Measurements from ENCODE around the gene TIMMDC1. TPM values are rescaled to one million over a fixed set of nuclear protein-coding genes. Genes with fewer than 3 reads are reported as not detected.

TIMMDC1 gene
- polyA plus RNA-seq, 1 of the 3 experiments (the other 2 are of a cell fraction) = 128 TPM

- H3F3A ChIP-seq (replicated peaks; ENCODE audit: insufficient read depth) = peaks cover 13% of the 10 kb centered on the region
- no peaks in the 10 kb centered on the region for H3K27me3 ChIP-seq (ENCODE audit: insufficient read depth)
- WGBS (ENCODE audit: low lambda C conversion rate) = 84% methylated on average over 4 of the region's 4 CpGs
- no peaks in the 10 kb centered on the region for H3K9me3 ChIP-seq
- no peak overlapping the region for H3K4me3 ChIP-seq (ENCODE audit: low read depth in 2 of 2, low read length in 1 of 2)
- H3K9ac ChIP-seq = no peak overlapping the region
- no peak overlapping the region for H2AFZ ChIP-seq (ENCODE audit: low read depth)
- peaks cover 41 to 48% of the 10 kb centered on the region in 2 experiments for H3K36me3 ChIP-seq (replicated peaks in 1 of 2; ENCODE audit: control insufficient read depth in 1 of 2, insufficient read depth in 2 of 2, low read length in 1 of 2)
- POLR2A ChIA-PET = no interaction called here
- H3K4me2 ChIP-seq = no peak overlapping the region
- peak overlapping the region in 1 of 2 experiments; percentile 55; a peak in 2 of 4 replicates for H3K27ac ChIP-seq (ENCODE audit: low read depth in 2 of 2, low read length in 1 of 2)
- CTCF ChIA-PET = interaction anchor here (0.7 to 1.3 kb wide), 7 partner anchors 57 to 251 kb away, joined by 3 to 5 read pairs (median 4); no protein-coding TSS in a partner anchor
- H3K79me2 ChIP-seq (ENCODE audit: insufficient read depth) = no peaks in the 10 kb centered on the region
- DNase-seq = peak; percentile 11
- H3K9me2 ChIP-seq = no peaks in the 10 kb centered on the region
- H4K20me1 ChIP-seq (ENCODE audit: insufficient read depth) = no peaks in the 10 kb centered on the region
- no peaks in the 10 kb centered on the region; a peak in 1 of 4 replicates for H3K4me1 ChIP-seq (ENCODE audit: control insufficient read depth in 1 of 2, insufficient read depth in 2 of 2, low read depth in 1 of 2, low read length in 1 of 2)
- TF ChIP-seq MAX (IDR thresholded peaks at IDR 0.05; ENCODE audit: low read depth) (no peak), FOSL2 (IDR thresholded peaks at IDR 0.05; ENCODE audit: borderline replicate concordance, low read depth) (no peak), IRF3 (IDR thresholded peaks at IDR 0.05; ENCODE audit: low read depth, low read length) (no peak), CTCF (IDR thresholded peaks at IDR 0.05) (peak; percentile 58), MEF2A (IDR thresholded peaks at IDR 0.05; ENCODE audit: borderline replicate concordance, low read depth) (no peak), MXI1 (IDR thresholded peaks at IDR 0.05; ENCODE audit: low read depth, low read length) (no peak), NRF1 (IDR thresholded peaks at IDR 0.05; ENCODE audit: low read depth, low read length) (no peak), RFX5 (IDR thresholded peaks at IDR 0.05; ENCODE audit: low read length) (no peak), PBX3 (IDR thresholded peaks at IDR 0.05) (peak; percentile 42; the same call in 1 of the 2 replicates), NFIC (IDR thresholded peaks at IDR 0.05; ENCODE audit: borderline replicate concordance) (no peak), RAD21 (IDR thresholded peaks at IDR 0.05; ENCODE audit: low read length) (peak; percentile 69), USF2 (IDR thresholded peaks at IDR 0.05; ENCODE audit: borderline replicate concordance, low read depth, low read length) (no peak), REST (IDR thresholded peaks at IDR 0.05; ENCODE audit: low read depth, low read length) (no peak), EZH2phosphoT487 (IDR thresholded peaks at IDR 0.05; ENCODE audit: borderline replicate concordance, low read depth) (no peak), RXRA (IDR thresholded peaks at IDR 0.05; ENCODE audit: borderline replicate concordance, low read depth) (no peak), CHD2 (IDR thresholded peaks at IDR 0.05; ENCODE audit: low read length, partially characterized antibody) (no peak), USF1 (IDR thresholded peaks at IDR 0.05; ENCODE audit: borderline replicate concordance, low read depth) (no peak), POLR2AphosphoS5 (IDR thresholded peaks at IDR 0.05; ENCODE audit: low read depth, low read length) (0 out of 2 replicates have a peak, but pooled peaks have one; percentile 6), TAF1 (IDR thresholded peaks at IDR 0.05; ENCODE audit: borderline replicate concordance, low read depth, low read length) (no peak), GABPA (IDR thresholded peaks at IDR 0.05; ENCODE audit: low read depth) (no peak), FOXJ3 (CRISPR knock-in tag; IDR thresholded peaks at IDR 0.05) (no peak), SIN3A (IDR thresholded peaks at IDR 0.05; ENCODE audit: borderline replicate concordance, low read depth, low read length) (no peak), JUND (IDR thresholded peaks at IDR 0.05) (no peak)
These were observed 26.8 kb downstream of the TIMMDC1 start for GRCh38 chr3:119524931-119525662.
